Activated CD4-positive, alpha-beta T cell treated with anti-CD3 and anti-CD28 coated beads, Interleukin-2, amount 50 U/mL, for 24 hours (primary cell): ENCODE data around the gene DNER.
"Not testable (repeated sequence)": the region's sequence is repeated elsewhere in the genome, so short reads cannot be mapped to it uniquely, and the experiment has no call there.

Experiments used
- DNase-seq, 2 donors: peaks; one replicate each; pipeline ENCODE4 v3.0.0-alpha.2; 2020; ENCODE audit warnings: low read depth in 1 of 2, low spot score in 1 of 2

The DNER gene

DNA sequence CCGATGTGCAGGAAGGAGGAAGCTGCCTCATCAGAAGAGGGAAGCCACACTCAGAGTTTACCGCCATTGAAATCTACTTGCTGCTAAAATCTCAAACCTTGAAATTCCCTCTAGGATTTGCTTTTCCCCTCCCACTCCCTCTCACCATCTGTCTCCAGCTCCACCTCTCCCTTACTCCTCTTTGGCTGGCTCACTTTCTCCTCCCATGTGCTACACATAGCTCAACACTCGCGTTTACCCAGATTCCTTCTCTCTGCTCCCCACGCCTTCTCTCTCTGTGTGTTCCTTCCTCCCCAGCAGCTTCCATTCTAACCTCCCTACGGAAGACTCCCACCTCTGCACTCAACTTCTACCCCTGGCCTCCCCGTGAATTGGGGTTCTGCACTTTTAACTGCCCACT is 143.1 kb downstream of the DNER start:
- no peak for DNase-seq

DNA sequence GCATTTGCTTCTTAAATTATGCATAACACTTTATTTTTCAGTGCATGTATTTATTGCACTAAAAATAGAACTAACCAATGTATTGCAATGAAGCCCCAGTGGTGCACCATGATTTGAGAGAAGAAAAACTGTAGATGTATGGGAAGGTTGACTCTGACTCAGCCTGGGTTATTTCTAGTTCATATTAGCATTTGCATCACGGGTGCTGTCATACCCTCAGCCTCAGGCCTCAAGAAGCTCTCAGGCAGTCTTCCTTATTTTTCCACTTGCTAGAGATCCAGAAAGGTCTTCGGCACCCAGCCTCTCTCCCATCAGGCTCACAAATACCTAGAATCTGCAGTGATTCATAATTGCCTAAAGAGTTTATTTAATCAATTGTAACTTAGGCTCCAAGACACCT is 148.0 kb downstream of the DNER start:
- no peak for DNase-seq

DNA sequence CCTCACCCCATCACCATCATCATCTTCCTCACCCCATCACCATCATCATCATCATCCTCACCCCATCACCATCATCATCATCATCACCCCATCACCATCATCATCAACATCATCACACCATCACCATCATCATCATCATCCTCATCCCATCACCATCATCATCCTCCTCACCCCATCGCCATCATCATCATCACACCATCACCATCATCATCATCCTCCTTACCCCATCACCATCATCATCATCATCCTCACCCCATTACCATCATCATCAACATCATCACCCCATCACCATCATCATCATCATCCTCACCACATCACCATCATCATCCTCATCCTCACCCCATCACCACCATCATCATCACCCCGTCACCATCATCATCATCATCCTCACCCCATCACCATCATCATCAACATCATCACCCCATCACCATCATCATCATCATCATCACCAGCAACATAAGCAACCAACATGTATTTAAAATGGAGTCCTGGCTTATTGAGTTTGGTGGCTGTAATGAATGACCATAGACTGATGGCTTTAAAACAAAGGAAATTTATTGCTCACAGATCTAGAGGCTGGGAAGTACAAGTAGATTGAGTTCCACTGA is 150.0 kb downstream of the DNER start:
- no peak for DNase-seq

DNA sequence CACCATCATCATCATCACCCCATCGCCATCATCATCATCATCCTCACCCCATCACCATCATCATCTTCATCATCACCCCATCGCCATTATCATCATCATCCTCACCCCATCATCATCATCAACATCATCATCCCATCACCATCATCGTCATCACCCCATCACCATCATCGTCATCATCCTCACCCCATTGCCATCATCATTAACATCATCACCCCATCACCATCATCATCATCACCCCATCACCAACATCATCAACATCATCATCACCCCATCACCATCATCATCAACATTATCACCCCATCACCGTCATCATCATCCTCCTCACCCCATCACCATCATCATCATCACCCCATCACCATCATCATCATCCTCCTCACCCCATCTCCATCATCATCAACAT is 151.0 kb downstream of the DNER start:
- no peak for DNase-seq

DNA sequence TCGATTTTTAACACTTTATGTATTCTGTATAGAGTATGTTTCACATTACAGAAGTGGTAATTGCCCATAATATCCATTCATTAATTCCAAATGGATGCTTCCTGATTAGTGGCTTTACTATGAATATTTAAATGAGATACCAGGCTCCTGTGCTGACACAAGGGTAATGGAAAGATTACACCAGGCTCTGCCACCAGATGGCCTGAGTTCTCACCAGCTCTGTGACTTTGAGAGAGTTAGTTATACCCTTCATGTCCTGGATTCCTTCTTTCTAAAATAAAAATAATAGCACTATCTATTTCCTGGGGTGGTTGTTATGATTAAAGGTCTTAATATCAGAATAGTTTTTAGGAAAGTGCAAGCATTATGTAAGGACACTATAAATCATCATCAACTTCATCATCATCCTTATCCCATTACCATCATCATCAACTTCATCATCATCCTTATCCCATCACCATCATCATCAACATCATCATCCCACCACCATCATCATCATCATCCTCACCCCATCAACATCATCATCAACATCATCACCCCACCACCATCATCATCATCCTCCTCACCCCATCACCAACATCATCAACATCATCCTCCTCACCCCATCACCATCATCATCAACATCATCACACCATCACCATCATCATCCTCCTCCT is 151.8 kb downstream of the DNER start:
- no peak for DNase-seq

DNA sequence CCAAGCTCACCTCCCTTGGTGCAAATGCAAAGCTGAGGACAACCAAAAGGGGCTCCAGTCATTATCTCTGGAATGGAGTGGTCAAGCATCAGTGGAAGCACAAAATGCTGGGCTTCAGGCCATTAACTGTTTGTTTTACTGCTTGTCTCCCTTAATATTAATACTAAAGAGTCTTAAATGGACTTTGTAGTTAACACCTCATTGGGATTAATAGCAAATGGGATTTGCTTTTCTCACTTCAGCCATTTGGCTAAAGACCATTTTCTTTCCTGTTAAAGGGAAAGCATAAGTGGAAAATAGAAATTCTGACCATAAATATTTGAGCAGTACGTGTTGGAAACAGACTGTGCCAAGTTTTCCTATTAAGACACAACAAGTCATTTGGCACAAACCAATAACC is 154.4 kb downstream of the DNER start:
- DNase-seq, result no peak

DNA sequence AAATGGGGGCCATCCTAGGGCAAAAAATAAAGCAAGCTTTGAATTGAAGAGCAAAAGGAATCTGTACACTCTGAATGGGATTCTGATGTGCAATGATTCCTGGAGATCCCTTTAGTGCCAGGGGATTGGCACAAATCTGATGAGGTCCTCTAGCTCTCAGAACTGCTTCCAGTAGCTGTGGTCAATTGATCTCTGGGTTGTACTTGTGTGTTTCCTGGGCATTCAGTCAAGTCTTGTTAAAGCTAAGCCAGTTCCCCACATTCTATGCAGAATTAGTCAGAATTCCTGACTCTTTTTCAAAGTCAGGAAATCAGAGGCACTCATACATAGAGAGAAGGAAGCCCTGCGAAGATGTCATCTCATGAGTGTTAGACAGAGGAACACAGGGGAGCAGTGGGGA is 161.3 kb downstream of the DNER start:
- DNase-seq, result no peak

DNA sequence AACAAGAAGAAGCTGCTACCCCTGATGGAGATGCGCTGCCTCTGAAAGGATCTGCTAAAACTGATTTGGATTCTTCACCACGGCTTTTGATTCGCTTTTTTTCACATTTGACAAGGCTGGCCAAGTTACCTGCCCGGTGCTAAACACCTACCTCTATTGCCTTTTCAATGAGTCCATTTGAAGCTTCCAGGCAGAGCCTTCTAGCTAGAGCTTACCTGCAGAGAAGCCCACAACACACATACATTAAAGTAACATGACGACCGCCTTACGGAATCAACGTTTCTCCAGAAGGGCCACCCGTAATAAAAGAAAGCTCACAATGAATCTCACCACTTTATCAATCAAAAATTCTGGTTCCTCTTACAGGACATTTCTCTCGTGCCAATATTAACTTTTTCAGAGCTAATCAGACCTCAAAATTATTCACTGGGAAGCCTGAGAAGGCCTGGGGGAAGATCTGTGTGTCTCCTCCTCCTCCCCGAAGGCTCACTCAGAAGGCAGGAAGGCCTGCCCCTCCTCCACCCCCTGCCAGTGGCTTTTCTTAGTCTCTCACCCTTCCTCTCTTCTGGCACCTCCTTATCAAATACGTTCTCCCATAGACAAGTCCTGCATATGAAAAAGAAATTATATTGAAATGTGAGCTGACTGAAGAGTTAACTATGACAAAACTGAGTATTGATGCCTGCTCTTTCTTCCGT is 171.0 kb downstream of the DNER start:
- DNase-seq, result no peak

DNA sequence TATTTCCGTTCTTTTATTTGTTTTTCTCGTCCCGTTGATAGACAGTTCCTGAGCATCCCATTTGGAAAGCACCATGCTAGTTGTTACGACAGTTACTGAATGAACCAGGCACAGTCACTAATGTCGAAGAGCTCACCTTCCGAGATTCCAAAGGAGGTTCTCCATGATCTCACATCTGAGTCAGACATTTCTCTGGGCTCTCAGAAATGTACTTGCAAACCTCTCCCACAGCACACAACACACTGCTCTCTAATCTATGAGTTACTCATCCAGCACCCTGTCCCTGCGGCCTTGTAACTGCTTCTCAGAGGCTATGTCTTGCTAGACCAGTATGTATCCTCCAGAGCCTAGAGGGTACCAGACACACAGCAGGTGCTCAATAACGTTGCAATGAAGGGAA is 174.7 kb downstream of the DNER start:
- DNase-seq, result no peak

DNA sequence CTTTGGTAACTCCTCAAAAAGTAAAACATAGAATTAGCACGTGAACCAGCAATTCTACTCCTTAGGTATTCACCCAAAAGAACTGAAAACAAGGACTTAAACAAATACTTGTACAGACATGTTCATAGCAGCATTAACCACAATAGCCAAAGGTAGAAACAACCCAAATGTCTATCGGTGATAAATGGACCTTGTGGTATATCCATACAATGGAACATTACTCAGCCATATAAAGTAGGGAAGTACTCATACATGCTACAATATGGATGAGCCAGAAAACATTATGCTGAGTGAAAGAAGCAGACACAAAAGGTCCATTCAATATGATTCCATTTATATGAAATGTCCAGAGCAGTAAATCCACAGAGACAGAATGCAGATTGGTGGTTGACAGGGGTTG is 182.8 kb downstream of the DNER start:
- DNase-seq, result no peak

DNA sequence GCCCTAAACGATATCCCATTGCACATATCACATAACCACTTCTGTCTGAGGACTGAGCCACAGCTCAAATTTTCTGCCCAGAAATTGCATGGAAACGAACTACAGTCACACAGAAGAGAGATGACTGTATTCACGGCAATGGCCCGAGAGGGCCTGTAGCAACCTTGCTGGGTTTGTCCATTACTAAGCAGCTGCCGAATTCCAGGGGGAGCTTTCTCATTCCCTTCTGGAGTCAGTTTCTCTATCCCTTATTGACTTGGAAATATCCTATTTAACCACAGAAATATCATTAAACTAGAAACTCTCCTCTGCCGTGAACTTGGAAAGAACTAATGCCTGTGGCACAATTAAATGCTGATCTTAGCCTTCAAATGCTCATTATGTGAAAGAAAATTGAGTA is 183.9 kb downstream of the DNER start:
- DNase-seq, result no peak

DNA sequence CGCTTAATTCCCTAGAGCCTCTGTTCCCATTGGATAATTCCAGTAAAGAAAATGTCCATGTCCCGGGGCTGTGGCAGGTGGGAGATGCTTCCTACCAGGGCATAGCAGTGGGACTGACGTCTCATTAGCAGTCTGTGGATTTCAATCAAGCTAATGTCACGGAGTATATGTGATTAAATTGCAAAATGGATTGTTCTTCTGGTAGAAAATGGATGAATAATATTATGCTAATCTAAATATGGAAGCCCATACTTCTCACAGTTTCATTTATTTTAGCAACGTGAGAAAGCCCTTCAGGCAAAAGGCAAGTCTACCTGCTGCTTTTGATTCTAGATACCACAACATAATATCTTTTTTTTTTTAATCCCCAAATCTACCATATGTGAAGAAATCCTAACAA is 185.5 kb downstream of the DNER start:
- DNase-seq, result no peak

DNA sequence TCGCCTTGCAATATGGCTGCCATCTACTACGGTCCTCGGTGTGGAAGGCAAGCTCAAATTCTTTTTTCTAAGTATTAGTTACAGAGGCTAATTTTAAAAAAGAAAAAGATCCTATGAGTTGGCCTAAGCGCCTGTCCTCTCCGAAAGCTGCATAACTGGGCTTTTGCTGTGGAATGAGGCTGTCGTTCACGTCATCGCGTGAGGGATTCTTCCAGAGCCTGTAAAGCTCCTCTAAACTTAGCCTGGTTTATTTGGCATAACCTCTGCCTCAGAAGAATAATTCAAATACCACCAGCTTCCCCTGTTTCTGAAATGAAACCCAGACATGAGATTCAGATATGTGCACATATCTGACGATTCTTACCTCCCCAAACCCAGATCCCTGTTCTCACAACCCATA is 187.4 kb downstream of the DNER start:
- DNase-seq, result no peak

DNA sequence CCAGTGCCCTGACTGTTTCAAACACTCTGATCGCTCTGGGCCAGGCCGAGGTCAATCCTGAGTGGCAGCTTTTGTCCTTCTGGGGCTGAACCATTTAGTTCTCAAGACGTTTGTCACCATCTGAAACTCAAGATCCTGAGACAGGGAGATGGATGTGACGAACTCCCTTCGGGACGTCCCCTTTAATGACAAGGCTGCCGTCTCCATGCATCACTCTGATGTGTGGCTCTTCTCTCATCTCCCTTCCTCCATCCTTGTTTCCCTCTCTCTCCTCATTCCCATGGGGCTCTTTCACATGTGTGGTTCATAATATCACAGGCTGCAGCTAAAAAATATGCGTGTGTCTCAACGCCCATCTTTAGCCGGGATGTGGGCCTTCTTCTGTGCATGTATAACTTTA is 189.6 kb downstream of the DNER start:
- DNase-seq, result no peak

DNA sequence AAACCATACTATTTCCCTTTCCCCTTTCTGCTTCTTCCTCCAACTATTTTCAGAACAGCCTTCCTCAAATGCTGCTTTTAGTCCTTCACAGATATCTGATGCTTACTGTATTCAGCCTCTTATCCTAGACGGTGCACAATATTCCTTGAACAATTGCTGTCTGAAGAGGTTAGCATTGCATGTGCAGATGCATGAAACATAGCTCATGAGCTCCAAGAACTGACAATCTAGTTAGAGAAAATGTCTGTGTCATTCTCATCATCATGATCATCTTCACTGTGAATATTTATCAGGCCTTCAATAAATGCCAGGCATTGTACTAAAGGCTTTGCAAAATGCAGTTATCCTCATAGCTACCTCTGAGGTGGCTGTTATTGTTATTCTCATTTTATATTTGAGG is 190.7 kb downstream of the DNER start:
- no peak for DNase-seq

DNA sequence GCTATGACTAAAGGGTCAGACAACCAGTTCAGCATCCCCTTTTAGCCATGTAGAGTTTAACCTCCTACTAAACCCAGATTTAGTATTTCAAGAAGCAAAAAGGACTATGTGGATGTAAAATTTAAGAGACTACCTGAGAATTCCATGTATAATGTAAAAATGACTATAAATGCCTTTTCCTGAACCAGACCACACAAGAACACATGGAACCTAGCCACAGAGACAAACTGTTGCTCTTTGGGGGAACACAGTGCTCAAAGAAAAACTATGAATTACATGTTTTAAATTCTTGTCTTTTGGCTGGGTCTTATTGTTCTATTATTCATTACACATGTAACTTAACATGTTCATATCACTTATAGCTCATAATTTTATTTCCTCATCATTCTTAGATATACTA is 192.8 kb downstream of the DNER start:
- no peak for DNase-seq

DNA sequence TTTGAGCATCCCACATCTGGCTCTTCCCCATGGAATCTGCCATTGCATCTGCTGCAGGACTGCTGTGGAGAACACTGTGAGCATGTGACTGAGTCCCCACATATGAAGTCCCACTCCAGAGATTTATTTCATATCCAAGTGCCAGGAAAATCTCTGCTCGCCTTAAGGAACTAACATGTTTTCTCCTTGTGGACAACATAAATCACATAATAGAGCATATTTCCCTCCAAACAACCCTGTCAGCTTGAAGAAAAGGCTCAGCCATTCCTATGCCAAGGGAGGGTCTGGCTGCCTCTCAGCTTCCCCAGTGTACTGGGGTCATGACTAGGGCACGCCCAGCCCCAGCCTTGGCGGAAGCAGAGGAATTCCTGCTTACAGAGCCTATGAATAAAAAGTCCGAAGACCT is 193.7 kb downstream of the DNER start:
- DNase-seq, result no peak

DNA sequence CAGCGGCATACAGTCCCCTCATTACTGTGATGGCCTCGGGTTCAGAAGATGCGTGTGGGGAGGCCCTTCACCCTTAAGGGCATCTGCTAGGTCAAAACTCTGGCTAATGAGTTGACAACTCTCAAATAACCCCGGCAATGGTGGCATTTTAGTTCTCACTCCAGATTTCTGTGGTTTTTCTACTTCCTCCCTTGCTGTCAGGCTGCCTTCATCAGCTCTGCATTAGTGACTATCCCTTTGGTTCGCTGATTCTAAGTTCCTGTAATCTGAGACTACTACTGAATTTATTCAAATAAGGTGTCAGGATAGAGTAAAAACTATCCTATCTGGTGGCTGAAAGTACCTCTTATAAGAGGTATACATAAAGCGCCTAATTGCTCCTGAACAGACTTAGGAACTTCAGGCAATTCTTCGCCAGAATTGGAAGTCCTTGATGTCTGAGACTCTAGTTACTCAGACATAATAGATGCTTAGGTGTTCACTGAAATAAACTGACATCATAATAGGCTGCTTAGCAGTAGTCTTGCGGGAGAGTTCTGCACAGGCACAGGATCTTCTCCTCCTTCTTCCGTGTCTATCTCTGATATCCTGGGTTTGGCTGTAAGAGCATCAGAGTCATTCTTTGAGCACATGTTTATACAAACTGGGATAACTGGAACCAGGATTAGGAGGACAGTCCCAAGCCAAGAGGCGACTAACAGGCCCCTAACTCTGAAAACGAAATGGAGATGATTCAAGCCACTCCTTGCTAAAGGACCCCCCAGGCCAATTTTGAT is 194.5 kb downstream of the DNER start:
- DNase-seq, result no peak

DNA sequence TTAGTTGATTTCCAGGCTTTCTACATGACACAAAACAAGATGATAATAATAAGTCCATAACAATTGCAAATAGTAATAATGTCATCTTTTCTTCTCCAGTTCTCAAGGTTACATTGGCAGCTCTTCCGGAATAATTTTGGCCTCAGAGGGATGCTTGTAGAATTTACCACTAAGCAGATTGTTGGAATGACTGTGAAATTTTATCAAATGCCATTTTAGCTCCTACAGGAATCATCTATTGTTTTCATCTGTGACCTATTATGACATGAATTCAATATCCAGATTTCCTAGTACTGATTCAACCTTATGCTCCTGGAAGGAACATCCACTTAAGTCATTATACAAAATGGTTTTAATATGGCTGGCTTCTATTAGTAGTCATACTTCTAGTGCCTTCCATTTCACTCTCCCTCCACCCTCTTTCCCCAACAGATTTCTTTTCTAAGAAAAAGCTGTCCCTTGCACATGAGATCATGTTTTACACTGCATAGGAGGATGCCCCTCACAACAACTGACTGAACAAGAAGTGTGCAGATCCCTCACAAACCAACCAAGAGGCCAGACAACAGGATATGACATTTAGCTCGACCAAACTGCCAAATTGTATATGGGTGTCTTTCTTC is 200.0 kb downstream of the DNER start:
- no peak for DNase-seq

DNA sequence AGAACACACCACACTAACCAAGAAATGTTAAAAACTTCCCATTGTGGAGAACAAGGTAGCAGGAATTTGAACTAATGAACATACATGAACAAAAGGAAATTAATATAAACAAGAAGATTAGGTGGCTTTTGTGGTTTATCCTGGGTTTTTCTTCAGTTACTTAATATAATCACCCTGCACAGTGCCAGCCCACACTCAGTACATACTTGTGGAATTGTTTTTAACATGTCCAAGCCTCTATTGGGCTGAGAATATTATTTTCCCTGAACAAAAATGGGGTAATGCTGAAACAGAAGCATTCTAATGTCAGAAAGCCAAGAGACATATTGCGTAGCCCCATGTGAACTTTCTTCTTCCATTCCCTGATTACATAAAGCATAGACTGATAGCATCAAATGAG is 202.8 kb downstream of the DNER start:
- no peak for DNase-seq

DNA sequence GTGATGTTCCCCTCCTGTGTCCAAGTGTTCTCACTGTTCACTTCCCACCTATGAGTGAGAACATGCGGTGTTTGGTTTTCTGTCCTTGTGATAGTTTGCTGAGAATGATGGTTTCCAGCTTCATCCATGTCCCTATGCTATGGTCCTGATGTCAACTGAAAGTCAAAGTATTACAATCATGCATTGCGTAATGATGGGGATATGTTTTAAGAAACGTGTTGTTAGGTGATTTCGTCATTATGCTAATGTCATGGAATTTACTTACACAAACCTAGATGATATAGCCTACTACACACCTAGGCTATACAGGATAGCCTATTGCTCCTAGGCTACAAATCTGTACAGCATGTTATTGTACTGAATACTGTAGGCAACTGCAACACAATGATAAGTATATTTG is 207.7 kb downstream of the DNER start:
- not testable (repeated sequence) for DNase-seq
